SK-N-SH treated with all-trans-retinoic acid at 6 μM for 48 hours (cell line): ENCODE data around the gene METTL26.

Experiments
- ATAC-seq: fragments of 200-7000 bp; cut with Tn5 transposase; 3 replicates; pipeline ENCODE4 v1.9.1; 2020; ENCODE audit warnings: mild to moderate bottlenecking, moderate library complexity
- ARNTL ChIP-seq: fragments of 450-650 bp; formaldehyde crosslinking; IDR thresholded peaks from 2 replicates; pipeline ENCODE4 v1.5.0; 2020; ENCODE audit warnings: low read depth, mild to moderate bottlenecking, moderate library complexity, borderline replicate concordance
- BACH2 ChIP-seq: fragments of 250-450 bp; sonication (Bioruptor Pico); IDR thresholded peaks from 2 replicates; pipeline ENCODE4 v1.9.0; 2021; ENCODE audit warnings: mild to moderate bottlenecking, borderline replicate concordance
- CREB5 ChIP-seq: fragments of 250-450 bp; sonication (Bioruptor Pico); IDR thresholded peaks from 2 replicates; pipeline ENCODE4 v1.5.1; 2020; ENCODE audit warnings: low read depth, mild to moderate bottlenecking, moderate library complexity
- CSDC2 ChIP-seq: fragments of 250-450 bp; sonication (Bioruptor Pico); IDR thresholded peaks from 2 replicates; pipeline ENCODE4 v1.5.0; 2020; ENCODE audit warnings: mild to moderate bottlenecking, moderate library complexity
- CSRNP3 ChIP-seq: fragments of 250-450 bp; sonication (Bioruptor Pico); IDR thresholded peaks from 2 replicates; pipeline ENCODE4 v1.5.1; 2021; ENCODE audit warnings: mild to moderate bottlenecking, moderate library complexity
- ESRRG ChIP-seq: fragments of 250-450 bp; sonication (Bioruptor Pico); IDR thresholded peaks from 2 replicates; pipeline ENCODE4 v1.6.1; 2021; ENCODE audit warnings: mild to moderate bottlenecking
- GLIS3 ChIP-seq: fragments of 250-450 bp; sonication (Bioruptor Pico); IDR thresholded peaks from 2 replicates; pipeline ENCODE4 v1.5.0; 2020; ENCODE audit warnings: mild to moderate bottlenecking, moderate library complexity
- ISL1 ChIP-seq: fragments of 250-450 bp; sonication (Bioruptor Pico); IDR thresholded peaks from 2 replicates; pipeline ENCODE4 v2.1.2; 2022; ENCODE audit warnings: mild to moderate bottlenecking, moderate library complexity
- OSR1 ChIP-seq: fragments of 250-450 bp; sonication (Bioruptor Pico); IDR thresholded peaks from 2 replicates; pipeline ENCODE4 v1.8.0; 2022; ENCODE audit warnings: moderate library complexity, mild to moderate bottlenecking, inconsistent platforms
- PATZ1 ChIP-seq: fragments of 250-450 bp; sonication (Bioruptor Pico); IDR thresholded peaks from 2 replicates; pipeline ENCODE4 v1.8.0; 2020; ENCODE audit warnings: mild to moderate bottlenecking, moderate library complexity, borderline replicate concordance
- POU6F1 ChIP-seq: fragments of 250-450 bp; sonication (Bioruptor Pico); IDR thresholded peaks from 2 replicates; pipeline ENCODE4 v1.8.0; 2021; ENCODE audit warnings: low read depth, mild to moderate bottlenecking, moderate library complexity, borderline replicate concordance
- PPARA ChIP-seq: fragments of 250-450 bp; sonication (Bioruptor Pico); IDR thresholded peaks from 2 replicates; pipeline ENCODE4 v1.5.0; 2020; ENCODE audit warnings: mild to moderate bottlenecking, borderline replicate concordance
- TCF4 ChIP-seq: fragments of 250-450 bp; sonication (Bioruptor Pico); IDR thresholded peaks from 2 replicates; pipeline ENCODE4 v1.8.0; 2021; ENCODE audit warnings: mild to moderate bottlenecking, moderate library complexity, borderline replicate concordance
- TOX ChIP-seq: fragments of 250-450 bp; sonication (Bioruptor Pico); IDR thresholded peaks from 2 replicates; pipeline ENCODE4 v1.8.0; 2021; ENCODE audit warnings: mild to moderate bottlenecking, moderate library complexity, borderline replicate concordance
- TSHZ2 ChIP-seq: fragments of 250-450 bp; sonication (Bioruptor Pico); IDR thresholded peaks from 2 replicates; pipeline ENCODE4 v1.5.0; 2020; ENCODE audit warnings: mild to moderate bottlenecking, moderate library complexity
- ZFP3 ChIP-seq: fragments of 250-450 bp; sonication (Bioruptor Pico); IDR thresholded peaks from 2 replicates; pipeline ENCODE4 v1.5.0; 2020; ENCODE audit warnings: mild to moderate bottlenecking, moderate library complexity
- ZNF70 ChIP-seq: fragments of 450-650 bp; formaldehyde crosslinking; IDR thresholded peaks from 2 replicates; pipeline ENCODE4 v1.5.0; 2020; ENCODE audit warnings: mild to moderate bottlenecking, moderate library complexity
- ZNF8 ChIP-seq: fragments of 450-650 bp; formaldehyde crosslinking; IDR thresholded peaks from 2 replicates; pipeline ENCODE4 v1.5.0; 2020; ENCODE audit warnings: mild to moderate bottlenecking, moderate library complexity

The METTL26 gene

GRCh38 chr16:595942-596735, 40.0 kb downstream of the METTL26 start:
- no peak for ATAC-seq

More at GRCh38 chr16:595942-596735, 40.0 kb downstream of the METTL26 start:
- TF ChIP-seq OSR1 (CRISPR knock-in tag) = no peak
- no peak for TF ChIP-seq BACH2 (CRISPR knock-in tag)
- no peak for TF ChIP-seq TOX (CRISPR knock-in tag)
- no peak for TF ChIP-seq ZNF70 (CRISPR knock-in tag)
- no peak for TF ChIP-seq ISL1
- TF ChIP-seq ESRRG (CRISPR knock-in tag) = no peak
- TF ChIP-seq CSDC2 (CRISPR knock-in tag) = no peak
- no peak for TF ChIP-seq CSRNP3 (CRISPR knock-in tag)
- TF ChIP-seq PPARA (CRISPR knock-in tag) = no peak
- no peak for TF ChIP-seq ZNF8 (CRISPR knock-in tag)
- TF ChIP-seq TSHZ2 = no peak
- TF ChIP-seq GLIS3 (CRISPR knock-in tag) = no peak
- no peak for TF ChIP-seq ARNTL
- no peak for TF ChIP-seq PATZ1 (CRISPR knock-in tag)
- no peak for TF ChIP-seq ZFP3
- TF ChIP-seq CREB5 (CRISPR knock-in tag) = no peak
- no peak for TF ChIP-seq POU6F1 (CRISPR knock-in tag)
- no peak for TF ChIP-seq TCF4
